K562 (cell line): Measurements from ENCODE around the gene ROR2. TPM values are rescaled to one million over a fixed set of nuclear protein-coding genes. Genes with fewer than 3 reads are reported as not detected.

Source experiments
- ATAC-seq: fragments of 200-7000 bp; cut with Tn5 transposase; 3 replicates; pipeline ENCODE4 v1.9.1; 2020; ENCODE audit warnings: moderate library complexity
- BruUV-seq: library from RNA; stranded (reverse); fragments of 400-500 nt; replicated peaks from 2 replicates; lab custom pipeline; 2021; lab: Mats Ljungman, UMichigan
- CTCF ChIA-PET: fragments of 300-600 bp; formaldehyde crosslinking; extraction: SDS; loops from one replicate; lab custom pipeline; 2021; ENCODE audit warnings: low intra/inter-chr PET ratio; lab: Yijun Ruan, JAX
- POLR2A ChIA-PET: fragments of 300-600, 350-650 bp; sonication (Branson Sonifier 250); formaldehyde crosslinking; extraction: SDS; loops from one replicate; lab custom pipeline; 2021; ENCODE audit warnings: antibody characterized with exemption, inconsistent platforms; lab: Yijun Ruan, JAX
- DNase-seq, 4 experiments: peaks; one replicate each; pipeline versions ENCODE4 v3.0.0 to v3.0.0-alpha.2; 2011 to 2018; ENCODE audit warnings: low spot score in 3 of 4, mixed read lengths in 3 of 4; ENCODE audit errors: extremely low read depth in 1 of 4
- FAIRE-seq: peaks from 2 replicates; lab custom pipeline; 2011; peaks lifted over from hg19 to GRCh38; lab: Jason Lieb, UNC
- H2AFZ ChIP-seq: 2 replicates; pipeline ENCODE4 v1.6.0; 2011; ENCODE audit warnings: low read depth, low read length, control low read depth, inconsistent platforms
- H3K27ac ChIP-seq: fragments of 200-600 bp; 3 replicates; pipeline ENCODE4 v1.8.0; 2011; ENCODE audit warnings: low read depth, mild to moderate bottlenecking, control low read depth, inconsistent platforms, low read length, moderate library complexity, mixed read lengths; ENCODE audit errors: extremely low read depth
- H3K27me3 ChIP-seq, 2 experiments: fragments of 300-600 bp in 1 of 2; 2 replicates in 1 of 2; 3 replicates in 1 of 2; pipeline versions ENCODE4 v1.6.0 to v1.8.0; 2011; ENCODE audit warnings: inconsistent platforms in 2 of 2, low read length in 2 of 2, mild to moderate bottlenecking in 1 of 2, mixed read lengths in 1 of 2, moderate library complexity in 1 of 2; ENCODE audit not compliant: control insufficient read depth in 2 of 2, insufficient read depth in 2 of 2
- H3K36me3 ChIP-seq: fragments of 300-600 bp; 3 replicates; pipeline ENCODE4 v1.8.0; 2011; ENCODE audit warnings: mild to moderate bottlenecking, low read length, inconsistent platforms; ENCODE audit not compliant: control insufficient read depth, insufficient read depth
- H3K4me1 ChIP-seq, 2 experiments: fragments of 200-600 bp in 1 of 2; replicated peaks in 1 of 2; 2 replicates in 1 of 2; 3 replicates in 1 of 2; pipeline versions ENCODE4 v1.5.1 to v1.8.0; 2011; ENCODE audit warnings: inconsistent platforms in 2 of 2, low read length in 2 of 2, mild to moderate bottlenecking in 1 of 2, mixed read lengths in 1 of 2, moderate library complexity in 1 of 2; ENCODE audit not compliant: control insufficient read depth in 2 of 2, insufficient read depth in 2 of 2
- H3K4me2 ChIP-seq: 2 replicates; pipeline ENCODE4 v1.6.1; 2011; ENCODE audit warnings: low read length, control low read depth, inconsistent platforms, mixed read lengths; ENCODE audit not compliant: insufficient read depth
- H3K4me3 ChIP-seq: fragments of 200-600 bp; sonication (generic), shearing (Covaris generic); 2 replicates; pipeline ENCODE4 v1.5.1; 2016; ENCODE audit warnings: control low read depth, inconsistent platforms
- H3K79me2 ChIP-seq: fragments of 200-600 bp; 3 replicates; pipeline ENCODE4 v1.8.0; 2011; ENCODE audit warnings: low read length, inconsistent platforms; ENCODE audit not compliant: control insufficient read depth, insufficient read depth
- H3K9ac ChIP-seq, 2 experiments: 2 replicates each; pipeline versions ENCODE4 v1.6.0 to v1.6.1; 2011; ENCODE audit warnings: low read depth in 2 of 2, low read length in 2 of 2, control low read depth in 1 of 2, inconsistent platforms in 1 of 2, mild to moderate bottlenecking in 1 of 2, mixed read lengths in 1 of 2; ENCODE audit not compliant: insufficient read depth in 1 of 2
- H3K9me1 ChIP-seq: one replicate; pipeline ENCODE4 v1.6.0; 2011; ENCODE audit warnings: inconsistent platforms, mild to moderate bottlenecking, low read length, moderate library complexity; ENCODE audit not compliant: control insufficient read depth, insufficient read depth
- H3K9me3 ChIP-seq: replicated peaks from 2 replicates; pipeline ENCODE4 v1.5.1; 2011; ENCODE audit warnings: low read depth, low read length, inconsistent platforms; ENCODE audit not compliant: control insufficient read depth, insufficient read depth
- H4K20me1 ChIP-seq: replicated peaks from 2 replicates; pipeline ENCODE4 v1.6.1; 2011; ENCODE audit warnings: low read length, inconsistent platforms, mixed read lengths; ENCODE audit not compliant: control insufficient read depth, insufficient read depth
- CEBPB ChIP-seq: fragments of 450-650 bp; IDR thresholded peaks from 2 replicates; pipeline ENCODE4 v1.6.1; 2016; ENCODE audit warnings: missing genetic modification characterization, missing compliant biosample characterization
- CEBPG ChIP-seq, 3 experiments: fragments of 200-800 bp in 1 of 3; sonication (Bioruptor generic) in 1 of 3; sonication (generic) in 1 of 3; formaldehyde crosslinking in 1 of 3; IDR thresholded peaks in 2 of 3; conservative IDR thresholded peaks in 1 of 3; 2 replicates each; pipeline versions ENCODE4 v1.6.1 to v1.8.0; 2016 to 2022; ENCODE audit warnings: missing compliant biosample characterization in 2 of 3, missing genetic modification characterization in 2 of 3, mild to moderate bottlenecking in 1 of 3, missing genetic modification reagents in 1 of 3
- POLR2G ChIP-seq: fragments of 200-400 bp; formaldehyde crosslinking; IDR thresholded peaks from 2 replicates; pipeline ENCODE4 v1.6.1; 2017; ENCODE audit warnings: low read depth, mild to moderate bottlenecking, antibody characterized with exemption, low read length, moderate library complexity
- RB1 ChIP-seq: fragments of 450-650 bp; IDR thresholded peaks from 2 replicates; pipeline ENCODE4 v1.6.1; 2017; ENCODE audit warnings: low read depth, mild to moderate bottlenecking
- SLC30A9 ChIP-seq: fragments of 250-450 bp; sonication (Bioruptor Pico); IDR thresholded peaks from 2 replicates; pipeline ENCODE4 v1.8.0; 2022; ENCODE audit warnings: mild to moderate bottlenecking, moderate library complexity
- WGBS: fragments of 100-300 bp; shearing (Covaris generic); methylation state at CpG from one replicate; pipeline ENCODE4 v1.1.6; 2016; ENCODE audit warnings: low coverage, mixed read lengths; ENCODE audit not compliant: insufficient coverage; ENCODE audit errors: missing lambda C conversion rate; 5-methylcytosine and 5-hydroxymethylcytosine counted together
- in situ Hi-C: fragments of 300-500 bp; cut with MboI; formaldehyde crosslinking; loops from 4 replicates; pipeline ENCODE4 v1.15.0; 2018; ENCODE audit warnings: inconsistent platforms, mixed read lengths
- intact Hi-C: fragments of 100-400 bp; cut with micrococcal nuclease; formaldehyde crosslinking; loops from 2 replicates; pipeline ENCODE4 v1.14.2; 2022
- polyA plus RNA-seq, 8 experiments: library from polyadenylated mRNA; depleted of rRNA in 4 of 8; stranded (reverse) in 5 of 8; unstranded in 3 of 8; fragments of >200 nt; fragmentation: Nextera tagmentation in 2 of 8; fragmentation: Illumina TruSeq in 1 of 8; extraction: Ambion mirVana in 2 of 8; extraction: Trizol in 1 of 8; gene quantifications; 2 replicates each; pipeline versions ENCODE4 v1.2.1 to v1.2.3, GENCODE V29; 2011 to 2014; ENCODE audit warnings: inconsistent platforms in 1 of 8, missing spikeins in 1 of 8
- total RNA-seq, 7 experiments: library from RNA; depleted of rRNA in 6 of 7; stranded (reverse); fragments of >200 nt in 6 of 7; fragmentation: Illumina TruSeq in 2 of 7; extraction: Trizol in 2 of 7; gene quantifications; 2 replicates each; pipeline versions ENCODE4 v1.2.1 to v1.2.3, GENCODE V29; 2011 to 2021; ENCODE audit warnings: low replicate concordance in 1 of 7

Gene ROR2
- total and polyA plus RNA-seq, 9 of the 15 experiments (the other 6 are each of a cell fraction or from before 2014, with no cell fraction given) = 5.6 to 33.8 (median 15.3) TPM

GRCh38 chr9:91885746-91886413 is 64.1 kb downstream of the ROR2 start:
- POLR2A ChIA-PET = interaction anchor here (1.2 kb wide), 1 partner anchor 17 kb away, joined by 3 read pairs; no protein-coding TSS in a partner anchor
- Histone ChIP-seq H3K36me3 (peaks cover 18% of the 10 kb centered on the region; the same call in 2 of the 3 replicates), H3K9ac (0 out of 4 replicates have a peak overlapping the region, but pooled peaks of 1 of the 2 experiments have one; percentile 39), H3K4me2 (no peak overlapping the region), H3K4me1 (peaks cover 24 to 41% of the 10 kb centered on the region in 2 experiments), H3K9me3 (no peaks in the 10 kb centered on the region), H3K27me3 (no peaks in the 10 kb centered on the region), H3K27ac (no peak overlapping the region), H2AFZ (no peak overlapping the region), H3K79me2 (peaks cover 55% of the 10 kb centered on the region), H3K4me3 (no peak overlapping the region), H3K9me1 (no peaks in the 10 kb centered on the region), H4K20me1 (peaks cover 4% of the 10 kb centered on the region; the same call in 1 of the 2 replicates)
- intact Hi-C loops (no loop called here), in situ Hi-C loops (no loop called here)
- CTCF ChIA-PET = no interaction called here
- TF ChIP-seq RB1 = no peak
- no peak for TF ChIP-seq CEBPG (CRISPR knock-in tag; IDR thresholded peaks at IDR 0.05)
- TF ChIP-seq CEBPG (tag; conservative IDR thresholded peaks at IDR 0.05 in 1 of 2, IDR thresholded peaks at IDR 0.05 in 1 of 2) = peak in 1 of 2 experiments; percentile 15; a peak in 1 of 4 replicates
- TF ChIP-seq SLC30A9 = no peak
- peak; percentile 68 for TF ChIP-seq CEBPB (tag)
- TF ChIP-seq POLR2G = peak; percentile 44; the same call in 1 of the 2 replicates
- ATAC-seq = no peak
- no peak for DNase-seq
- no TSS peak for BruUV-seq
- 94% methylated on average over 18 of the region's 22 CpGs for WGBS
- FAIRE-seq = no peak
